Kidney epithelial cell (primary cell): Measurements from ENCODE around the gene TSFM. TPM values are rescaled to one million over a fixed set of nuclear protein-coding genes. Genes with fewer than 3 reads are reported as not detected.
A peak's percentile ranks its signal among the peaks of the same experiment; 100 is the strongest.

ENCODE experiments used
- DNase-seq: peaks from one replicate; pipeline ENCODE4 v3.0.0-alpha.2; 2010; ENCODE audit warnings: low read depth
- H3K27me3 ChIP-seq: 2 replicates; pipeline ENCODE4 v1.6.0; 2011; ENCODE audit warnings: low read length; ENCODE audit not compliant: control insufficient read depth, insufficient read depth
- H3K36me3 ChIP-seq: 2 replicates; pipeline ENCODE4 v1.5.1; 2011; ENCODE audit warnings: low read length; ENCODE audit not compliant: control insufficient read depth, insufficient read depth
- H3K4me3 ChIP-seq: 2 replicates; pipeline ENCODE4 v1.5.1; 2011; ENCODE audit warnings: low read depth, mild to moderate bottlenecking, control low read depth, low read length
- CTCF ChIP-seq: IDR thresholded peaks from 2 replicates; pipeline ENCODE4 v1.5.1; 2011; ENCODE audit warnings: mild to moderate bottlenecking, moderate library complexity, low read length, control low read depth, inconsistent platforms; ENCODE audit not compliant: insufficient read depth, poor library complexity, severe bottlenecking
- total RNA-seq: library from RNA; depleted of rRNA; stranded (reverse); fragments of >200 nt; gene quantifications from 2 replicates; pipeline ENCODE4 v1.2.3, GENCODE V29; 2015

The TSFM gene
- total RNA-seq, 1 donor from 2014 or later = 21.5 TPM

- no peak for DNase-seq
- H3K36me3 ChIP-seq = no peaks in the 10 kb centered on the region
- H3K4me3 ChIP-seq = peak overlapping the region; percentile 91
- TF ChIP-seq CTCF = no peak
- H3K27me3 ChIP-seq = no peaks in the 10 kb centered on the region
Observed at GRCh38 chr12:57845478-57846284, 63.1 kb downstream of the TSFM start.

- H3K27me3 ChIP-seq = no peaks in the 10 kb centered on the region
- H3K36me3 ChIP-seq = no peaks in the 10 kb centered on the region
- no peak for DNase-seq
- no peak for TF ChIP-seq CTCF
- H3K4me3 ChIP-seq = peak overlapping the region; percentile 91
Observed at GRCh38 chr12:57846285-57846576, 63.6 kb downstream of the TSFM start.

- peak within 1 kb of the TSS; percentile 91 for H3K4me3 ChIP-seq
- H3K36me3 ChIP-seq = no peaks in the 10 kb centered on the region
- no peaks in the 10 kb centered on the region for H3K27me3 ChIP-seq
- peak; percentile 88 for DNase-seq
- no peak for TF ChIP-seq CTCF
Observed at GRCh38 chr12:57846577-57847319, 64.2 kb downstream of the TSFM start, which contains the start of gene CTDSP2. TSS of gene CTDSP2 (minus strand) at chr12:57846729. CDS start at chr12:57846435, 294 bp downstream.

Other genes starting within 250 kb of the TSFM start
- gene DCTN2, start 235.6 kb upstream of the TSFM start, total RNA-seq = 154 and 191 TPM in 2 replicates
- 1.2 and 1.9 TPM in 2 replicates for gene KIF5A, start 232.7 kb upstream of the TSFM start, total RNA-seq
- gene PIP4K2C, start 191.6 kb upstream of the TSFM start, total RNA-seq = 96.0 and 105 TPM in 2 replicates
- 27.3 and 34.1 TPM in 2 replicates for gene DTX3, start 178.0 kb upstream of the TSFM start, total RNA-seq
- 2.3 and 2.4 TPM in 2 replicates for gene ARHGEF25, start 171.4 kb upstream of the TSFM start, total RNA-seq
- 0.48 and 2.2 TPM in 2 replicates for gene B4GALNT1, start 149.6 kb upstream of the TSFM start, total RNA-seq
- gene OS9, start 88.7 kb upstream of the TSFM start, total RNA-seq = 268 and 310 TPM in 2 replicates
- gene AGAP2, start 44.0 kb upstream of the TSFM start, total RNA-seq = under 0.01 TPM in 1 of 2 replicates, not detected in the other
- 39.6 and 77.1 TPM in 2 replicates for gene TSPAN31, start 37.7 kb upstream of the TSFM start, total RNA-seq
- 257 and 298 TPM in 2 replicates for gene CDK4, start 30.5 kb upstream of the TSFM start, total RNA-seq
- 15.1 and 16.7 TPM in 2 replicates for gene MARCHF9, start 27.7 kb upstream of the TSFM start, total RNA-seq
- 4.3 and 5.2 TPM in 2 replicates for gene CYP27B1, start 15.7 kb upstream of the TSFM start, total RNA-seq
- 20.3 and 22.4 TPM in 2 replicates for gene METTL1, start 10.7 kb upstream of the TSFM start, total RNA-seq
- gene EEF1AKMT3, start 10.2 kb upstream of the TSFM start, total RNA-seq = 7.3 and 11.3 TPM in 2 replicates
- 0.17 and 3.0 TPM in 2 replicates for gene AVIL, start 35.9 kb downstream of the TSFM start, total RNA-seq
- 71.2 and 79.1 TPM in 2 replicates for gene CTDSP2, start 63.9 kb downstream of the TSFM start, total RNA-seq
- gene ATP23, start 158.8 kb downstream of the TSFM start, total RNA-seq = 7.7 and 8.0 TPM in 2 replicates